ENCODE measurements around the gene SHKBP1. TPM values are rescaled to one million over a fixed set of nuclear protein-coding genes. Genes with fewer than 3 reads are reported as not detected.

The SHKBP1 gene
- polyA plus RNA-seq, 1 donor from 2014 or later: 3.8 TPM

- Histone ChIP-seq H3K9ac (ENCODE audit: low read length) (no peak overlapping the region), H3K27me3 (ENCODE audit: insufficient read depth, low read depth, low read length) (peaks cover 23% of the 10 kb centered on the region), H2AFZ (ENCODE audit: low read depth, low read length) (no peak overlapping the region), H3K4me3 (ENCODE audit: low read length) (no peak overlapping the region), H3K79me2 (replicated peaks; ENCODE audit: insufficient read depth, low read length) (no peaks in the 10 kb centered on the region), H3K9me2 (ENCODE audit: insufficient read depth, low read length) (no peaks in the 10 kb centered on the region), H3K9me3 (ENCODE audit: low read length) (no peaks in the 10 kb centered on the region), H4K20me1 (ENCODE audit: insufficient read depth) (no peaks in the 10 kb centered on the region), H3F3A (ENCODE audit: insufficient read depth, low read length, poor library complexity, severe bottlenecking) (no peaks in the 10 kb centered on the region), H3K36me3 (ENCODE audit: insufficient read depth, low read length) (no peaks in the 10 kb centered on the region), H3K4me2 (ENCODE audit: low read length) (no peak overlapping the region), H3K27ac (ENCODE audit: low read length) (no peak overlapping the region)
- TF ChIP-seq TAF1 (IDR thresholded peaks at IDR 0.05; ENCODE audit: low read depth): no peak
- TF ChIP-seq RAD21 (conservative IDR thresholded peaks at IDR 0.05): no peak
- TF ChIP-seq, protein P1, sequence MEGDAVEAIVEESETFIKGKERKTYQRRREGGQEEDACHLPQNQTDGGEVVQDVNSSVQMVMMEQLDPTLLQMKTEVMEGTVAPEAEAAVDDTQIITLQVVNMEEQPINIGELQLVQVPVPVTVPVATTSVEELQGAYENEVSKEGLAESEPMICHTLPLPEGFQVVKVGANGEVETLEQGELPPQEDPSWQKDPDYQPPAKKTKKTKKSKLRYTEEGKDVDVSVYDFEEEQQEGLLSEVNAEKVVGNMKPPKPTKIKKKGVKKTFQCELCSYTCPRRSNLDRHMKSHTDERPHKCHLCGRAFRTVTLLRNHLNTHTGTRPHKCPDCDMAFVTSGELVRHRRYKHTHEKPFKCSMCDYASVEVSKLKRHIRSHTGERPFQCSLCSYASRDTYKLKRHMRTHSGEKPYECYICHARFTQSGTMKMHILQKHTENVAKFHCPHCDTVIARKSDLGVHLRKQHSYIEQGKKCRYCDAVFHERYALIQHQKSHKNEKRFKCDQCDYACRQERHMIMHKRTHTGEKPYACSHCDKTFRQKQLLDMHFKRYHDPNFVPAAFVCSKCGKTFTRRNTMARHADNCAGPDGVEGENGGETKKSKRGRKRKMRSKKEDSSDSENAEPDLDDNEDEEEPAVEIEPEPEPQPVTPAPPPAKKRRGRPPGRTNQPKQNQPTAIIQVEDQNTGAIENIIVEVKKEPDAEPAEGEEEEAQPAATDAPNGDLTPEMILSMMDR (IDR thresholded peaks at IDR 0.05; ENCODE audit: poor library complexity, severe bottlenecking): no peak
- TF ChIP-seq REST (IDR thresholded peaks at IDR 0.05; ENCODE audit: borderline replicate concordance): no peak
- TF ChIP-seq EP300 (conservative IDR thresholded peaks at IDR 0.05; ENCODE audit: poor library complexity, severe bottlenecking): no peak
Measured at GRCh38 chr19:40611900-40612698, 35.4 kb downstream of the SHKBP1 start.

DNA sequence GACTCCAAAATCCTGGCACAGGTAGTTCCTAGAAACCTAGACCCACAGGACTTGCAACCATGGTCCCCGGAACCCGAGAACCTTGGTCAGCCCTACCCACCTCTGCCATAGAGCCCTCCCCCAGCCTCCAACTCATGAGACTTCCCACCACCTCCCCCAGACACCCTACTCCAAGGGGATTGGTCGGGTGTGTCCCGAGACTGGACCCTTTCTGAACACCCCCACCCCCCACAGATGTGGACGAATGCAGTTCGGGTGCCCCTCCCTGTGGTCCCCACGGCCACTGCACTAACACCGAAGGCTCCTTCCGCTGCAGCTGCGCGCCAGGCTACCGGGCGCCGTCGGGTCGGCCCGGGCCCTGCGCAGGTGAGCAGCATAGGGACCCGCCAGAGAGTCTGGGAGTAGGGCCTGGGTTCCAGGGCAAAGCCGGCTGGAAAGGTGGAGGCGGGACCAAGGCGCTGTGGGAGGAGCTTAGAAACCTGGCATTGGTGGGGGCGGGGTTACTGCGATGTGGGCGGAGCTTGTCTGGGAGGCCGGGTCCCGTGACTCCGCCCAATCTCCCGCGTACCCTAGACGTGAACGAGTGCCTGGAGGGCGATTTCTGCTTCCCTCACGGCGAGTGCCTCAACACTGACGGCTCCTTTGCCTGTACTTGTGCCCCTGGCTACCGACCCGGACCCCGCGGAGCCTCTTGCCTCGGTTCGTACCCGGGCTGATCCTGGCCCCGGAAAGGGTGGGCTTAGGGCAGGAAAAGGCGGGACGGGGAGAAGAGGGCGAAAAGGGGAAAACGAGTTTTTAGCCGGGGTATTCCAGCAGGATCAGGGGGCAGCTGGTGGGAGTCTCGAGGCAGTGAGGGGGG is 36.4 kb downstream of the SHKBP1 start:
- Histone ChIP-seq H3K4me3 (ENCODE audit: low read length) (no peak overlapping the region), H3K27me3 (ENCODE audit: insufficient read depth, low read depth, low read length) (peaks cover 23% of the 10 kb centered on the region), H3K79me2 (replicated peaks; ENCODE audit: insufficient read depth, low read length) (no peaks in the 10 kb centered on the region), H3K9ac (ENCODE audit: low read length) (no peak overlapping the region), H2AFZ (ENCODE audit: low read depth, low read length) (no peak overlapping the region), H3F3A (ENCODE audit: insufficient read depth, low read length, poor library complexity, severe bottlenecking) (no peaks in the 10 kb centered on the region), H3K9me3 (ENCODE audit: low read length) (no peaks in the 10 kb centered on the region), H4K20me1 (ENCODE audit: insufficient read depth) (no peaks in the 10 kb centered on the region), H3K4me2 (ENCODE audit: low read length) (no peak overlapping the region), H3K36me3 (ENCODE audit: insufficient read depth, low read length) (no peaks in the 10 kb centered on the region), H3K9me2 (ENCODE audit: insufficient read depth, low read length) (no peaks in the 10 kb centered on the region), H3K27ac (ENCODE audit: low read length) (no peak overlapping the region)
- TF ChIP-seq SMC3 (conservative IDR thresholded peaks at IDR 0.05; ENCODE audit: poor library complexity) (no peak), TAF1 (IDR thresholded peaks at IDR 0.05; ENCODE audit: low read depth) (no peak), MXI1 (conservative IDR thresholded peaks at IDR 0.05; ENCODE audit: poor library complexity, severe bottlenecking) (no peak), EZH2 (IDR thresholded peaks at IDR 0.05; ENCODE audit: borderline replicate concordance, insufficient read depth, low read length, poor library complexity, severe bottlenecking) (no peak), POLR2AphosphoS5 (IDR thresholded peaks at IDR 0.05) (no peak), REST (IDR thresholded peaks at IDR 0.05; ENCODE audit: borderline replicate concordance) (no peak), RAD21 (conservative IDR thresholded peaks at IDR 0.05) (no peak), EP300 (conservative IDR thresholded peaks at IDR 0.05; ENCODE audit: poor library complexity, severe bottlenecking) (no peak)
- TF ChIP-seq, protein P1 (IDR thresholded peaks at IDR 0.05; ENCODE audit: poor library complexity, severe bottlenecking): no peak
